WTC11 (cell line): ENCODE data around the gene TMEM141. TPM values are rescaled to one million over a fixed set of nuclear protein-coding genes. Genes with fewer than 3 reads are reported as not detected.
"Not testable (repeated sequence)": the region's sequence is repeated elsewhere in the genome, so short reads cannot be mapped to it uniquely, and the experiment has no call there.

ENCODE experiments used
- ATAC-seq: fragments of 200-7000 bp; cut with Tn5 transposase; 2 replicates; pipeline ENCODE4 v1.10.0; 2021; ENCODE audit warnings: mild to moderate bottlenecking, moderate library complexity
- CTCF ChIA-PET: fragments of 300-600 bp; sonication (Branson Sonifier 250); formaldehyde crosslinking; loops from one replicate; lab custom pipeline; 2021; ENCODE audit warnings: antibody characterized with exemption; lab: Charles Lee
- POLR2A ChIA-PET: fragments of 350-600 bp; sonication (Branson Sonifier 250); formaldehyde crosslinking; loops from one replicate; lab custom pipeline; 2021; ENCODE audit warnings: antibody characterized with exemption; lab: Charles Lee
- DNase-seq: peaks from one replicate; pipeline ENCODE4 v3.0.0; 2021; ENCODE audit warnings: low spot score
- H3K27ac Mint-ChIP-seq: 2 replicates; pipeline ENCODE4 v1.8.0; 2021; ENCODE audit warnings: mixed read lengths
- H3K27me3 Mint-ChIP-seq: 2 replicates; pipeline ENCODE4 v1.8.0; 2021; ENCODE audit warnings: low read depth, mild to moderate bottlenecking, moderate library complexity, mixed read lengths
- H3K36me3 Mint-ChIP-seq: 2 replicates; pipeline ENCODE4 v1.8.0; 2021; ENCODE audit warnings: mixed read lengths
- H3K4me1 Mint-ChIP-seq: 2 replicates; pipeline ENCODE4 v1.8.0; 2022; ENCODE audit warnings: mixed read lengths
- H3K4me3 Mint-ChIP-seq: 2 replicates; pipeline ENCODE4 v1.8.0; 2021; ENCODE audit warnings: mild to moderate bottlenecking, moderate library complexity, mixed read lengths
- H3K9me3 Mint-ChIP-seq: 2 replicates; pipeline ENCODE4 v1.8.0; 2021; ENCODE audit warnings: mixed read lengths
- CDX4 ChIP-seq: fragments of 250-450 bp; sonication (Bioruptor Pico); IDR thresholded peaks from 2 replicates; pipeline ENCODE4 v1.9.0; 2021; ENCODE audit warnings: moderate library complexity, mild to moderate bottlenecking, inconsistent platforms, borderline replicate concordance
- CREB1 ChIP-seq: sonication (generic); formaldehyde crosslinking; IDR thresholded peaks from 2 replicates; pipeline ENCODE4 v1.8.0; 2023; ENCODE audit warnings: mild to moderate bottlenecking, missing genetic modification reagents
- E2F4 ChIP-seq: sonication (generic); formaldehyde crosslinking; IDR thresholded peaks from 2 replicates; pipeline ENCODE4 v1.8.1; 2022; ENCODE audit warnings: low read depth, mild to moderate bottlenecking, moderate library complexity, missing genetic modification reagents, borderline replicate concordance
- ELF4 ChIP-seq: sonication (generic); formaldehyde crosslinking; IDR thresholded peaks from 2 replicates; pipeline ENCODE4 v1.8.1; 2022; ENCODE audit warnings: low read depth, mild to moderate bottlenecking, moderate library complexity, missing genetic modification reagents
- IRF2 ChIP-seq: sonication (generic); formaldehyde crosslinking; IDR thresholded peaks from 2 replicates; pipeline ENCODE4 v1.8.0; 2022; ENCODE audit warnings: low read depth, missing genetic modification reagents, borderline replicate concordance
- MXD4 ChIP-seq: fragments of 250-450 bp; sonication (Bioruptor Pico); IDR thresholded peaks from 2 replicates; pipeline ENCODE4 v1.8.0; 2021; ENCODE audit warnings: mild to moderate bottlenecking, moderate library complexity, borderline replicate concordance
- PRDM15 ChIP-seq: sonication (generic); formaldehyde crosslinking; IDR thresholded peaks from 2 replicates; pipeline ENCODE4 v1.8.0; 2022; ENCODE audit warnings: missing genetic modification reagents
- SMAD3 ChIP-seq: sonication (generic); formaldehyde crosslinking; IDR thresholded peaks from 2 replicates; pipeline ENCODE4 v1.8.0; 2022; ENCODE audit warnings: missing genetic modification reagents, mild to moderate bottlenecking, borderline replicate concordance
- TCF7 ChIP-seq: sonication (generic); formaldehyde crosslinking; IDR thresholded peaks from 2 replicates; pipeline ENCODE4 v1.8.0; 2022; ENCODE audit warnings: mild to moderate bottlenecking, low read depth, missing genetic modification reagents, moderate library complexity
- TP53 ChIP-seq: sonication (generic); formaldehyde crosslinking; IDR thresholded peaks from 2 replicates; pipeline ENCODE4 v1.8.1; 2023; ENCODE audit warnings: mild to moderate bottlenecking, missing genetic modification reagents
- ZNF138 ChIP-seq: sonication (generic); formaldehyde crosslinking; conservative IDR thresholded peaks from 2 replicates; pipeline ENCODE4 v1.8.1; 2022; ENCODE audit warnings: mild to moderate bottlenecking, moderate library complexity, missing genetic modification reagents
- ZNF219 ChIP-seq: sonication (generic); formaldehyde crosslinking; IDR thresholded peaks from 2 replicates; pipeline ENCODE4 v1.8.0; 2023; ENCODE audit warnings: missing genetic modification reagents, mild to moderate bottlenecking, borderline replicate concordance
- ZNF416 ChIP-seq: fragments of 250-450 bp; sonication (Bioruptor Pico); IDR thresholded peaks from 2 replicates; pipeline ENCODE4 v1.9.0; 2021; ENCODE audit warnings: mild to moderate bottlenecking, inconsistent platforms
- ZNF532 ChIP-seq: fragments of 250-450 bp; sonication (Bioruptor Pico); IDR thresholded peaks from 2 replicates; pipeline ENCODE4 v1.9.0; 2021; ENCODE audit warnings: mild to moderate bottlenecking, borderline replicate concordance
- total RNA-seq: library from RNA; stranded (reverse); gene quantifications from 3 replicates; pipeline ENCODE4 v1.2.3, GENCODE V29; 2021
- TF ChIP-seq, protein P1 (sequence below): fragments of 250-450 bp; sonication (Bioruptor Pico); conservative IDR thresholded peaks from 2 replicates; pipeline ENCODE4 v1.9.0; 2021; ENCODE audit warnings: mild to moderate bottlenecking

Gene TMEM141
- total RNA-seq, 1 experiment from 2014 or later = 72.0 TPM

GRCh38 chr9:136795000-136795348 is 3.8 kb downstream of the TMEM141 start:
- TF ChIP-seq IRF2 (CRISPR knock-in tag) = no peak
- TF ChIP-seq PRDM15 (CRISPR knock-in tag) = 0 out of 2 replicates have a peak, but pooled peaks have one; percentile 13
- TF ChIP-seq CDX4 (CRISPR knock-in tag) = no peak
- ATAC-seq (no peak), DNase-seq (no peak)
- Mint-ChIP-seq H3K27me3 (peaks cover 35% of the 10 kb centered on the region), H3K27ac (no peak overlapping the region), H3K4me1 (peaks cover 27% of the 10 kb centered on the region), H3K9me3 (no peaks in the 10 kb centered on the region), H3K4me3 (no peak overlapping the region), H3K36me3 (peaks cover 3% of the 10 kb centered on the region; the same call in 1 of the 2 replicates)
- ChIA-PET POLR2A (no interaction called here), CTCF (interaction anchor here (1.9 kb wide), 1 partner anchor 48 kb away, joined by 13 read pairs; the partner anchor contains the start of gene AJM1)

- Mint-ChIP-seq H3K9me3 (no peaks in the 10 kb centered on the region), H3K4me1 (peaks cover 27% of the 10 kb centered on the region), H3K4me3 (no peak within 1 kb of the TSS), H3K27me3 (peaks cover 37% of the 10 kb centered on the region), H3K27ac (peak within 1 kb of the TSS; percentile 29)
- no peak for ATAC-seq
- no peak for DNase-seq
- CTCF ChIA-PET = interaction anchor here (1.0 kb wide), 1 partner anchor 233 kb away, joined by 8 read pairs; the partner anchor contains the start of gene ABCA2
- TF ChIP-seq MXD4 (no peak), ZNF416 (no peak), ZNF138 (CRISPR knock-in tag) (no peak), ZNF219 (CRISPR knock-in tag) (no peak), ZNF532 (CRISPR knock-in tag) (no peak), SMAD3 (CRISPR knock-in tag) (no peak), CREB1 (no peak), TCF7 (CRISPR knock-in tag) (no peak), TP53 (CRISPR knock-in tag) (no peak), E2F4 (CRISPR knock-in tag) (no peak), ELF4 (CRISPR knock-in tag) (no peak)
- TF ChIP-seq, protein P1, sequence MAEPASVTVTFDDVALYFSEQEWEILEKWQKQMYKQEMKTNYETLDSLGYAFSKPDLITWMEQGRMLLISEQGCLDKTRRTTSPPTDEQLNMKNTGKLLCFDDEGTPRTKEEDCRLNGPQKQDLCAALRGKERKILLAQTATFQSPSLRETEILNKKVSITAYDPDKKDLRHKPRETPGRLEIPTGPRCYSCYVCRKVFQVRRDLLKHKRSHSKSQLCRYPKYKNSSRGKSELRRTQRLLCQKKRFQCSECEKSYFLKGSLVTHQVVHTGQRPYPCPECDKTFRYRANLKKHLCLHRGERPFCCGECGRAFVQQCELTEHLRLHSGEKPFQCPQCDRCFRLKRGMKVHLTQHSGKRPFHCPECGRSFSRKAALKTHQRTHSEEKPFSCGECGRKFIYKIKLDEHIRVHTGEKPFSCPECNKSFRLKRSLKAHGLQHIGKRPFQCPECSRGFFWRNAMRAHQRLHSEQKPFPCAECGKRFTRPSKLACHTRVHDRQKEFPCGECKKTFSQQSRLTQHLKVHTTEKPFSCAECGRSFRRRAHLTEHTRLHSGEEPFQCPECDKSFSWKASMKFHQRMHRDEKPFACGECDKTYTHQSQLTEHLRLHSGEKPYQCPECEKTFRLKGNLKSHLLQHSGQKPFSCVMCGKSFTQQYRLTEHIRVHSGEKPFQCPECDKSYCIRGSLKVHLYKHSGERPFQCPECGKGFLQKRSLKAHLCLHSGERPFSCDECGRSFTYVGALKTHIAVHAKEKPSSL (CRISPR knock-in tag) = no peak
- TF ChIP-seq, all 79 proteins: peak for 0
- H3K36me3 Mint-ChIP-seq = peaks cover 3% of the 10 kb centered on the region; the same call in 1 of the 2 replicates
- POLR2A ChIA-PET = no interaction called here
Measured at GRCh38 chr9:136796238-136796774, 5.2 kb downstream of the TMEM141 start, which contains the start of gene CCDC183. Gene CCDC183 (plus strand): TSS chr9:136796338. CDS start chr9:136796398, 60 bp downstream.

DNA sequence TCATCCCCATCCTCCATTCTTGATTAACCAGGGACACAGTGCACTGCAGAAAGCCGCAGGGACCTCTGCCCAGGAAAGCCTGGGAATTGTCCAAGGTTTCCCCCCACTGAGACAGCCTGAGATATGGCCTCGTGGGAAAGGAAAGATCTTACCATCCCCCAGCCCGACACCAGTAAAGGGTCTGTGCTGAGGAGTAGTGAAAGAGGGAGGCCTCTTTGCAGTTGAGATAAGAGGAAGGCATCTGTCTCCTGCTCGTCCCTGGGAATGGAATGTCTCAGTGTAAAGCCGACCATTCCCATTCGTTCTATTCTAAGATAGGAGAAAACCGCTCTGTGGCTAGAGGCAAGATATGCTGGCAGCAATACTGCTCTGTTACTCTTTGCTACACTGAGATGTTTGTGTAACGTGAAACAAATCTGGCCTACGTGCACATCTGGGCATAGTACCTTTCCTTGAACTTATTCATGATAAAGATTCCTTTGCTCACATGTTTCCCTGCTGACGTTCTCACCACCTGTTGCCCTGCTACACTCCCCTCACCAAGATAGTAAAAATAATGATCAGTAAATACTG is 5.7 kb downstream of the TMEM141 start:
- H3K4me3 Mint-ChIP-seq, ATAC-seq, DNase-seq, H3K36me3 Mint-ChIP-seq, POLR2A ChIA-PET, H3K9me3 Mint-ChIP-seq: not testable (repeated sequence)
- peaks cover 39% of the 10 kb centered on the region for H3K27me3 Mint-ChIP-seq
- peak overlapping the region; percentile 29 for H3K27ac Mint-ChIP-seq
- peaks cover 27% of the 10 kb centered on the region for H3K4me1 Mint-ChIP-seq
- CTCF ChIA-PET = interaction anchor here (1.0 kb wide), 1 partner anchor 232 kb away, joined by 8 read pairs; the partner anchor contains the start of gene ABCA2
